Smooth muscle cell (in vitro differentiated cells): Measurements from ENCODE around the gene SLC4A1. TPM values are rescaled to one million over a fixed set of nuclear protein-coding genes. Genes with fewer than 3 reads are reported as not detected.

Experiments
- DNase-seq: peaks from one replicate; lab custom pipeline; 2025; ENCODE audit not compliant: unreplicated experiment; lab: John Stamatoyannopoulos, UW
- H2AFZ ChIP-seq: fragments of 200-600 bp; sonication (generic); 2 replicates; pipeline ENCODE4 v1.6.0; 2016; ENCODE audit warnings: antibody characterized with exemption, low read depth, mild to moderate bottlenecking
- H3F3A ChIP-seq: fragments of 200-600 bp; sonication (generic); 2 replicates; pipeline ENCODE4 v1.6.0; 2017; ENCODE audit warnings: antibody characterized with exemption, low read depth
- H3K27ac ChIP-seq: fragments of 200-600 bp; sonication (generic); 2 replicates; pipeline ENCODE4 v1.5.1; 2016; ENCODE audit warnings: low read depth, mild to moderate bottlenecking
- H3K27me3 ChIP-seq: fragments of 200-600 bp; sonication (generic); 2 replicates; pipeline ENCODE4 v1.6.1; 2016; ENCODE audit warnings: low read depth, mild to moderate bottlenecking
- H3K36me3 ChIP-seq: fragments of 200-600 bp; sonication (generic); 2 replicates; pipeline ENCODE4 v1.5.1; 2016; ENCODE audit warnings: low read depth
- H3K4me1 ChIP-seq: fragments of 200-600 bp; sonication (generic); 2 replicates; pipeline ENCODE4 v1.5.1; 2016; ENCODE audit warnings: low read depth
- H3K4me2 ChIP-seq: fragments of 200-600 bp; sonication (generic); 2 replicates; pipeline ENCODE4 v1.6.0; 2016; ENCODE audit warnings: mild to moderate bottlenecking
- H3K4me3 ChIP-seq: fragments of 200-600 bp; sonication (generic); 2 replicates; pipeline ENCODE4 v1.5.1; 2016; ENCODE audit warnings: mild to moderate bottlenecking
- H3K79me2 ChIP-seq: fragments of 200-600 bp; sonication (generic); 2 replicates; pipeline ENCODE4 v1.6.0; 2016; ENCODE audit warnings: low read depth, mild to moderate bottlenecking
- H3K9ac ChIP-seq: fragments of 200-600 bp; sonication (generic); 2 replicates; pipeline ENCODE4 v1.6.0; 2016; ENCODE audit warnings: low read depth
- H3K9me3 ChIP-seq: fragments of 200-600 bp; sonication (generic); replicated peaks from 2 replicates; pipeline ENCODE4 v1.5.1; 2016; ENCODE audit warnings: low read depth
- H4K20me1 ChIP-seq: fragments of 200-600 bp; sonication (generic); 2 replicates; pipeline ENCODE4 v1.6.0; 2016; ENCODE audit warnings: low read depth
- WGBS: methylation state at CpG from one replicate; pipeline ENCODE4 v1.1.7; 2016; ENCODE audit warnings: low lambda C conversion rate; 5-methylcytosine and 5-hydroxymethylcytosine counted together
- polyA plus RNA-seq: library from polyadenylated mRNA; unstranded; fragments of >200 nt; fragmentation: Nextera tagmentation; extraction: Ambion mirVana; gene quantifications from 2 replicates; pipeline ENCODE4 v1.2.1, GENCODE V29; 2016
- total RNA-seq: library from RNA; depleted of rRNA; stranded (reverse); fragments of >200 nt; gene quantifications from 2 replicates; pipeline ENCODE4 v1.2.3, GENCODE V29; 2014
- TF ChIP-seq, protein P1 (sequence below): fragments of 200-600 bp; sonication (generic); IDR thresholded peaks from 2 replicates; pipeline ENCODE4 v1.5.1; 2017; ENCODE audit warnings: borderline replicate concordance, mild to moderate bottlenecking, antibody characterized with exemption; ENCODE audit not compliant: insufficient read depth, poor library complexity, severe bottlenecking

SLC4A1 gene
- total and polyA plus RNA-seq, 2 experiments from 2014 or later = not detected

DNA sequence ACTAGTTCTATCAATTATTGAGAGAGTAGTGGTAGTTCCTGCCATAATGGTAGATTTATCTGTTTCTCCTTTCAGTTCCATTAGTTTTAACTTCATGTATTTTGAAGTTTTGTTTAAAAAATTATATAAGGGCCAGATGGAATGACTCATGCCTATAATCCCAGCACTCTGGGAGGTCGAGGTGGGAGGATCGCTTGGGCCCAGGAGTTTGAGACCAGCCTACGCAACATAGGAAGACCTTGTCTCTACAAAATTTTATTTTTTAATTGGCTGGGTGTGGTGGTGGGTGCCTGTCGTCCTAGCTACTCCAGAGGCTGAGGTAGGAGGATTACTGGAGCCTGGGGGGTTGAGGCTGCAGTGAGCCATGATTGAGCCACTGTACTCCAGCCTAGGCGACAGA lies 34.4 kb downstream of the SLC4A1 start:
- H3F3A ChIP-seq = no peaks in the 10 kb centered on the region

DNA sequence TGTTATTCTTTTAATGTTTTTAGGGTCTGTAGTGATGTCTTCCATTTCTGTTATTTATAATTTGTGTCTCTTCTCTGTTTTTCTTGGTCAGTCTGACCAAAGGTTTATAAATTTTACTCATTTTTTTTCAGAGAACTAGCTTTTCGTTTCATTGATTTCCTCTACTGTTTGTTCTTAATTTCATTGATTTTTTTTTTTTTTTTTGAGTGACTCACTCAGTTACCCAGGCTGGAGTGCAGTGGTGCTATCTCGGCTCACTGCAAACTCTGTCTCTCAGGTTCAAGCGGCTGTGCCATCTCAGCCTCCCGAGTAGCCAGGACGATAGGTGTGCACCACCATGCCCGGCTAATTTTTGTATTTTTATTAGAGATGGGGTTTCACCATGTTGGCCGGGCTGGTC lies 35.9 kb downstream of the SLC4A1 start:
- H3K4me3 ChIP-seq = no peak overlapping the region

More for the DNA sequence above, 34.4 kb downstream of the SLC4A1 start:
- Histone ChIP-seq H2AFZ (no peak overlapping the region), H3K27ac (no peak overlapping the region), H3K36me3 (no peaks in the 10 kb centered on the region), H3K4me2 (no peak overlapping the region), H3K4me3 (no peak overlapping the region), H3K9ac (no peak overlapping the region), H3K79me2 (no peaks in the 10 kb centered on the region), H3K4me1 (no peaks in the 10 kb centered on the region), H4K20me1 (no peaks in the 10 kb centered on the region), H3K27me3 (no peaks in the 10 kb centered on the region), H3K9me3 (no peaks in the 10 kb centered on the region)
- 80% methylated on average over 5 of the region's 5 CpGs for WGBS
- TF ChIP-seq, protein P1, sequence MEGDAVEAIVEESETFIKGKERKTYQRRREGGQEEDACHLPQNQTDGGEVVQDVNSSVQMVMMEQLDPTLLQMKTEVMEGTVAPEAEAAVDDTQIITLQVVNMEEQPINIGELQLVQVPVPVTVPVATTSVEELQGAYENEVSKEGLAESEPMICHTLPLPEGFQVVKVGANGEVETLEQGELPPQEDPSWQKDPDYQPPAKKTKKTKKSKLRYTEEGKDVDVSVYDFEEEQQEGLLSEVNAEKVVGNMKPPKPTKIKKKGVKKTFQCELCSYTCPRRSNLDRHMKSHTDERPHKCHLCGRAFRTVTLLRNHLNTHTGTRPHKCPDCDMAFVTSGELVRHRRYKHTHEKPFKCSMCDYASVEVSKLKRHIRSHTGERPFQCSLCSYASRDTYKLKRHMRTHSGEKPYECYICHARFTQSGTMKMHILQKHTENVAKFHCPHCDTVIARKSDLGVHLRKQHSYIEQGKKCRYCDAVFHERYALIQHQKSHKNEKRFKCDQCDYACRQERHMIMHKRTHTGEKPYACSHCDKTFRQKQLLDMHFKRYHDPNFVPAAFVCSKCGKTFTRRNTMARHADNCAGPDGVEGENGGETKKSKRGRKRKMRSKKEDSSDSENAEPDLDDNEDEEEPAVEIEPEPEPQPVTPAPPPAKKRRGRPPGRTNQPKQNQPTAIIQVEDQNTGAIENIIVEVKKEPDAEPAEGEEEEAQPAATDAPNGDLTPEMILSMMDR = no peak
- DNase-seq = no peak

DNA sequence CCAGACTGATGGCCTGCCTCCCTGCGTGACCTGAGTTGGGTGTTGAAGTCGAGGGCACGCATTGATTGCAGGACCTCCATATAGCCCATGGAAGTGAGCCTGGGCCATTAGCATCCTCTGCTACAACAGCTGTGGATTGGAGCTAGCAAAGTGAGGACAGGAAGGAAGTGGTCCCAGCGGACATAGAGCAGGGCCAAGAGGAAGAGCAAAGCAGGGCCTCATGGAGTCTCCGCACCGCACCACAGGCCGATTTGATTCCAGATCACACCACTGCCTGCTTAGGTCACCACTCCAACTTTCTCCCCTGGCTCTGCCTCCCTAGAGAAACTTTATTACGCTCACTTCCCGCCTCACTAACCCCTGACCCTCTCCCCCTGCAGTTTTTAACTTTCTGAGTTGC lies 37.8 kb downstream of the SLC4A1 start:
- no peaks in the 10 kb centered on the region for H3K4me1 ChIP-seq

More for the DNA sequence above, 35.9 kb downstream of the SLC4A1 start:
- Histone ChIP-seq H3F3A (no peaks in the 10 kb centered on the region), H3K9ac (no peak overlapping the region), H3K4me2 (no peak overlapping the region), H3K36me3 (no peaks in the 10 kb centered on the region), H2AFZ (no peak overlapping the region), H3K27ac (no peak overlapping the region), H4K20me1 (no peaks in the 10 kb centered on the region), H3K27me3 (no peaks in the 10 kb centered on the region), H3K79me2 (no peaks in the 10 kb centered on the region), H3K9me3 (no peaks in the 10 kb centered on the region), H3K4me1 (no peaks in the 10 kb centered on the region)
- no peak for DNase-seq
- WGBS = 94% methylated on average over 7 of the region's 7 CpGs
- TF ChIP-seq, protein P1 = no peak

DNA sequence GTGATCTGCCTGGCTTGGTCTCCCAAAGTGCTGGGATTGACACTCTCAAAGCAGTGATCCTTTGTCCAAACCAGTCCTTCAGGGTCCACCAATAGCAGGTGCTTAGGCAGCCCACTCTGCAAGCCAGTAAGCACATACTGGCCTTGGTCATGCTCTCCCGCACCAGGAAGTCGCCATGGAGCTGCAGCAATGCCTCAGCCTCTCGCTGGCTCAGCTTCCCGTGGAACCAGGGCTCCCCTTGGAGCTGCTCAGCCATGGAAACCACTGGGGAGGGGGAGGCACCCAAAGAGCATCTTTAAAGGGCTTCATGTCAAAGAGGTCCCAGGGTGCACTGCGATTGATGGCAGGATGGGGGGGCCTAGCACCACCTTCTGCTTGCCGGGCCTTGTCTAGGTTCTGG lies 38.8 kb downstream of the SLC4A1 start:
- H3K79me2 ChIP-seq = no peaks in the 10 kb centered on the region
- H3K36me3 ChIP-seq = no peaks in the 10 kb centered on the region
- 96% methylated on average over 6 of the region's 6 CpGs for WGBS
- no peaks in the 10 kb centered on the region for H3K9me3 ChIP-seq
- TF ChIP-seq, protein P1 = no peak
- no peaks in the 10 kb centered on the region for H4K20me1 ChIP-seq
- H3K4me2 ChIP-seq = no peak overlapping the region
- no peak overlapping the region for H3K9ac ChIP-seq
- H3K4me3 ChIP-seq = no peak overlapping the region
- no peak for DNase-seq
- no peaks in the 10 kb centered on the region for H3K27me3 ChIP-seq
- no peak overlapping the region for H2AFZ ChIP-seq
- H3F3A ChIP-seq = no peaks in the 10 kb centered on the region
- H3K4me1 ChIP-seq = no peaks in the 10 kb centered on the region
- no peak overlapping the region for H3K27ac ChIP-seq

More for the DNA sequence above, 37.8 kb downstream of the SLC4A1 start:
- Histone ChIP-seq H3F3A (no peaks in the 10 kb centered on the region), H4K20me1 (no peaks in the 10 kb centered on the region), H3K4me2 (no peak overlapping the region), H3K4me3 (no peak overlapping the region), H3K79me2 (no peaks in the 10 kb centered on the region), H3K9me3 (no peaks in the 10 kb centered on the region), H3K36me3 (no peaks in the 10 kb centered on the region), H3K27me3 (no peaks in the 10 kb centered on the region), H2AFZ (no peak overlapping the region), H3K9ac (no peak overlapping the region), H3K27ac (no peak overlapping the region)
- TF ChIP-seq, protein P1 = no peak
- WGBS = 90% methylated on average over 9 of the region's 9 CpGs
- no peak for DNase-seq
